Fibroblast of lung (primary cell): ENCODE results near the gene ZNF548.

Source experiments
- EZH2 ChIP-seq: IDR thresholded peaks from 2 replicates; pipeline ENCODE4 v1.5.1; 2012; ENCODE audit warnings: low read length, control low read depth, mild to moderate bottlenecking; ENCODE audit errors: missing control alignments
- TF ChIP-seq, protein P1 (sequence below), 2 donors: IDR thresholded peaks in 1 of 2; conservative IDR thresholded peaks in 1 of 2; 1 replicate in 1 of 2; 2 replicates in 1 of 2; pipeline ENCODE4 v1.5.1; 2011 to 2012; ENCODE audit warnings: low read length in 2 of 2, control low read depth in 1 of 2, inconsistent platforms in 1 of 2, low read depth in 1 of 2, mild to moderate bottlenecking in 1 of 2

DNA sequence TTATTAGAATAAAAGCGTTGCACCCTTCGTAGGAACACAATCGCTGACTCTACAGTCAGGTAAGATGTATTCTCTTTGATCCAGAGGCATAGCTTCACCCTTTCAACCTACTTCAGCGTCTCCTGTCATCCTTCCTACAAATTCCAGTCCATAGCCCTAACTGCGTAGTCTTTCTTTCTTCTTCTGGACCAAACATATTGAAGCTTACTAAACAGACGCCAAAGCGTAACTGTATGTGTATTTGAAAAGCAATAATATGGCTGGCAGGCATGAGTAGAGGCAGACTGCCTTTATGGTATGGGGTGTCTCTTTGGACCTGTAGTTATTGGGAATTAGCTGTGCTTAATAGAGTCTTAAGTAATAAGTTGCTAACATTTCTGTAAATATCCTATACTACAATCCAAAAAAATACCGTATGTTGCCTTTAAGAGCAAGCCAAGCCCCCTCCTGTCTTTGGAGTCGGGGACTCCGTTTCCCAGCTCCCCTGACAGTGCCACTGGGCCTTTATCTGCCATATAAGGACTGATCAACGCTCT is 392 bp upstream of the ZNF548 start:
- TF ChIP-seq, protein P1, sequence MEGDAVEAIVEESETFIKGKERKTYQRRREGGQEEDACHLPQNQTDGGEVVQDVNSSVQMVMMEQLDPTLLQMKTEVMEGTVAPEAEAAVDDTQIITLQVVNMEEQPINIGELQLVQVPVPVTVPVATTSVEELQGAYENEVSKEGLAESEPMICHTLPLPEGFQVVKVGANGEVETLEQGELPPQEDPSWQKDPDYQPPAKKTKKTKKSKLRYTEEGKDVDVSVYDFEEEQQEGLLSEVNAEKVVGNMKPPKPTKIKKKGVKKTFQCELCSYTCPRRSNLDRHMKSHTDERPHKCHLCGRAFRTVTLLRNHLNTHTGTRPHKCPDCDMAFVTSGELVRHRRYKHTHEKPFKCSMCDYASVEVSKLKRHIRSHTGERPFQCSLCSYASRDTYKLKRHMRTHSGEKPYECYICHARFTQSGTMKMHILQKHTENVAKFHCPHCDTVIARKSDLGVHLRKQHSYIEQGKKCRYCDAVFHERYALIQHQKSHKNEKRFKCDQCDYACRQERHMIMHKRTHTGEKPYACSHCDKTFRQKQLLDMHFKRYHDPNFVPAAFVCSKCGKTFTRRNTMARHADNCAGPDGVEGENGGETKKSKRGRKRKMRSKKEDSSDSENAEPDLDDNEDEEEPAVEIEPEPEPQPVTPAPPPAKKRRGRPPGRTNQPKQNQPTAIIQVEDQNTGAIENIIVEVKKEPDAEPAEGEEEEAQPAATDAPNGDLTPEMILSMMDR (conservative IDR thresholded peaks at IDR 0.05 in 1 of 2, IDR thresholded peaks at IDR 0.05 in 1 of 2; ENCODE audit: low read depth in 1 of 2, low read length in 2 of 2): no peak
- no peak for TF ChIP-seq EZH2
